SK-N-SH (cell line): ENCODE data around the gene MRPS26. TPM values are rescaled to one million over a fixed set of nuclear protein-coding genes. Genes with fewer than 3 reads are reported as not detected.

Experiments
- CTCF ChIA-PET: fragments of 300-600, 350-600 bp; formaldehyde crosslinking; extraction: SDS; loops from one replicate; lab custom pipeline; 2021; lab: Yijun Ruan, JAX
- POLR2A ChIA-PET: fragments of 350-600 bp; sonication (Branson Sonifier 250); formaldehyde crosslinking; extraction: SDS; loops from one replicate; lab custom pipeline; 2020; ENCODE audit warnings: antibody characterized with exemption, inconsistent platforms; lab: Yijun Ruan, JAX
- DNase-seq: peaks from one replicate; pipeline ENCODE4 v3.0.0; 2012
- H2AFZ ChIP-seq: fragments of 200-600 bp; sonication (generic); 2 replicates; pipeline ENCODE4 v1.8.1; 2016; ENCODE audit warnings: antibody characterized with exemption, mild to moderate bottlenecking, low read depth
- H3F3A ChIP-seq: fragments of 200-600 bp; sonication (generic); replicated peaks from 2 replicates; pipeline ENCODE3; 2016; ENCODE audit warnings: antibody characterized with exemption, mild to moderate bottlenecking; ENCODE audit not compliant: insufficient read depth
- H3K27ac ChIP-seq, 2 experiments: fragments of 200-500 bp in 1 of 2; fragments of 200-600 bp in 1 of 2; sonication (Bioruptor generic) in 1 of 2; sonication (generic), shearing (Covaris generic) in 1 of 2; 2 replicates each; pipeline versions ENCODE4 v1.5.1 to v1.6.1; 2014 to 2016; ENCODE audit warnings: low read depth in 2 of 2, inconsistent platforms in 1 of 2, low read length in 1 of 2, mild to moderate bottlenecking in 1 of 2, mixed read lengths in 1 of 2
- H3K27me3 ChIP-seq: fragments of 200-600 bp; sonication (generic), shearing (Covaris generic); 2 replicates; pipeline ENCODE4 v1.6.1; 2016; ENCODE audit warnings: mixed run types; ENCODE audit not compliant: insufficient read depth
- H3K36me3 ChIP-seq, 2 experiments: fragments of 200-500 bp in 1 of 2; fragments of 200-600 bp in 1 of 2; sonication (Bioruptor generic) in 1 of 2; sonication (generic) in 1 of 2; replicated peaks in 1 of 2; 2 replicates each; pipeline versions ENCODE3 to v1.5.1; 2014 to 2016; ENCODE audit warnings: low read length in 1 of 2, mild to moderate bottlenecking in 1 of 2; ENCODE audit not compliant: insufficient read depth in 2 of 2, control insufficient read depth in 1 of 2
- H3K4me1 ChIP-seq, 2 experiments: fragments of 200-500 bp in 1 of 2; fragments of 200-600 bp in 1 of 2; sonication (Bioruptor generic) in 1 of 2; sonication (generic), shearing (Covaris generic) in 1 of 2; 2 replicates each; pipeline versions ENCODE4 v1.5.1 to v1.6.1; 2014 to 2016; ENCODE audit warnings: low read depth in 1 of 2, low read length in 1 of 2, mixed run types in 1 of 2; ENCODE audit not compliant: insufficient read depth in 2 of 2, control insufficient read depth in 1 of 2
- H3K4me2 ChIP-seq: fragments of 200-600 bp; sonication (generic), shearing (Covaris generic); 2 replicates; pipeline ENCODE4 v1.6.1; 2017; ENCODE audit warnings: mixed run types
- H3K4me3 ChIP-seq, 2 experiments: fragments of 200-500 bp in 1 of 2; fragments of 200-600 bp in 1 of 2; sonication (Bioruptor generic) in 1 of 2; sonication (generic), shearing (Covaris generic) in 1 of 2; 2 replicates each; pipeline versions ENCODE4 v1.5.1 to v1.8.1; 2014 to 2016; ENCODE audit warnings: low read depth in 2 of 2, inconsistent platforms in 1 of 2, low read length in 1 of 2, mild to moderate bottlenecking in 1 of 2, mixed read lengths in 1 of 2, moderate library complexity in 1 of 2
- H3K79me2 ChIP-seq: fragments of 200-600 bp; sonication (generic); 2 replicates; pipeline ENCODE4 v1.8.1; 2017; ENCODE audit warnings: mild to moderate bottlenecking; ENCODE audit not compliant: insufficient read depth
- H3K9ac ChIP-seq: fragments of 200-600 bp; sonication (generic); 2 replicates; pipeline ENCODE4 v1.6.1; 2017; ENCODE audit warnings: mixed run types
- H3K9me2 ChIP-seq: fragments of 200-600 bp; sonication (generic); 2 replicates; pipeline ENCODE4 v1.6.1; 2017; ENCODE audit warnings: mixed run types
- H3K9me3 ChIP-seq: fragments of 200-600 bp; sonication (generic); 2 replicates; pipeline ENCODE4 v1.6.1; 2017; ENCODE audit warnings: mixed run types, mild to moderate bottlenecking, moderate library complexity
- H4K20me1 ChIP-seq: fragments of 200-600 bp; sonication (generic); 2 replicates; pipeline ENCODE4 v1.6.1; 2017; ENCODE audit warnings: mild to moderate bottlenecking, mixed run types; ENCODE audit not compliant: insufficient read depth
- CHD2 ChIP-seq: fragments of 150-350 bp; IDR thresholded peaks from 2 replicates; pipeline ENCODE4 v1.6.1; 2018; ENCODE audit warnings: low read length; ENCODE audit not compliant: partially characterized antibody
- ELF1 ChIP-seq: IDR thresholded peaks from 2 replicates; pipeline ENCODE4 v1.4.0; 2012
- FOSL2 ChIP-seq: IDR thresholded peaks from 2 replicates; pipeline ENCODE4 v1.4.0; 2012; ENCODE audit warnings: low read depth, mild to moderate bottlenecking, moderate library complexity, borderline replicate concordance
- GATA2 ChIP-seq: sonication (generic); formaldehyde crosslinking; IDR thresholded peaks from 2 replicates; pipeline ENCODE4 v1.5.0; 2020; ENCODE audit warnings: mild to moderate bottlenecking, missing genetic modification reagents
- IRF3 ChIP-seq: fragments of 150-350 bp; IDR thresholded peaks from 2 replicates; pipeline ENCODE4 v1.6.1; 2016; ENCODE audit warnings: mild to moderate bottlenecking, low read depth, low read length
- MAX ChIP-seq: IDR thresholded peaks from 2 replicates; pipeline ENCODE4 v1.4.0; 2012; ENCODE audit warnings: low read depth
- MEF2A ChIP-seq: IDR thresholded peaks from 2 replicates; pipeline ENCODE4 v1.4.0; 2012; ENCODE audit warnings: low read depth, borderline replicate concordance
- NRF1 ChIP-seq: IDR thresholded peaks from 2 replicates; pipeline ENCODE4 v1.6.1; 2012; ENCODE audit warnings: low read depth, mild to moderate bottlenecking, low read length
- RAD21 ChIP-seq: IDR thresholded peaks from 2 replicates; pipeline ENCODE4 v1.6.1; 2012; ENCODE audit warnings: mild to moderate bottlenecking, low read length
- RCOR1 ChIP-seq: fragments of 150-350 bp; IDR thresholded peaks from 2 replicates; pipeline ENCODE4 v1.6.1; 2017; ENCODE audit warnings: antibody characterized with exemption, low read length
- REST ChIP-seq: IDR thresholded peaks from 2 replicates; pipeline ENCODE4 v1.6.1; 2012; ENCODE audit warnings: mild to moderate bottlenecking, low read depth, low read length, moderate library complexity
- RFX5 ChIP-seq: IDR thresholded peaks from 2 replicates; pipeline ENCODE4 v1.6.1; 2012; ENCODE audit warnings: mild to moderate bottlenecking, improper control_type of control experiment, low read length
- RXRA ChIP-seq: IDR thresholded peaks from 2 replicates; pipeline ENCODE4 v1.4.0; 2012; ENCODE audit warnings: low read depth, mild to moderate bottlenecking, borderline replicate concordance
- SIN3A ChIP-seq: IDR thresholded peaks from 2 replicates; pipeline ENCODE4 v1.6.1; 2012; ENCODE audit warnings: low read depth, mild to moderate bottlenecking, low read length, moderate library complexity, borderline replicate concordance
- SMC3 ChIP-seq: IDR thresholded peaks from 2 replicates; pipeline ENCODE4 v1.6.1; 2012; ENCODE audit warnings: low read depth, low read length, improper control_type of control experiment
- TAF1 ChIP-seq: IDR thresholded peaks from 2 replicates; pipeline ENCODE4 v1.6.1; 2012; ENCODE audit warnings: low read depth, mild to moderate bottlenecking, low read length, moderate library complexity, borderline replicate concordance
- TCF12 ChIP-seq: IDR thresholded peaks from 2 replicates; pipeline ENCODE4 v1.4.0; 2012
- YY1 ChIP-seq: IDR thresholded peaks from 2 replicates; pipeline ENCODE4 v1.4.0; 2012; ENCODE audit warnings: low read depth, mild to moderate bottlenecking
- WGBS: methylation state at CpG from one replicate; pipeline ENCODE4 v1.1.6; 2017; ENCODE audit warnings: low lambda C conversion rate; 5-methylcytosine and 5-hydroxymethylcytosine counted together
- polyA plus RNA-seq, 3 experiments: library from polyadenylated mRNA; depleted of rRNA; stranded (reverse); fragments of >200 nt; gene quantifications; 2 replicates each; pipeline ENCODE4 v1.2.3, GENCODE V29; 2012
- TF ChIP-seq, protein P1 (sequence below): fragments of 150-350 bp; IDR thresholded peaks from 2 replicates; pipeline ENCODE4 v1.6.1; 2017; ENCODE audit warnings: antibody characterized with exemption, low read length, low read depth, borderline replicate concordance
- TF ChIP-seq, protein P2 (sequence below): IDR thresholded peaks from 2 replicates; pipeline ENCODE4 v1.4.0; 2012; ENCODE audit warnings: low read depth, borderline replicate concordance

MRPS26 gene
- polyA plus RNA-seq, 1 of the 3 experiments (the other 2 are of a cell fraction) = 152 TPM

DNA sequence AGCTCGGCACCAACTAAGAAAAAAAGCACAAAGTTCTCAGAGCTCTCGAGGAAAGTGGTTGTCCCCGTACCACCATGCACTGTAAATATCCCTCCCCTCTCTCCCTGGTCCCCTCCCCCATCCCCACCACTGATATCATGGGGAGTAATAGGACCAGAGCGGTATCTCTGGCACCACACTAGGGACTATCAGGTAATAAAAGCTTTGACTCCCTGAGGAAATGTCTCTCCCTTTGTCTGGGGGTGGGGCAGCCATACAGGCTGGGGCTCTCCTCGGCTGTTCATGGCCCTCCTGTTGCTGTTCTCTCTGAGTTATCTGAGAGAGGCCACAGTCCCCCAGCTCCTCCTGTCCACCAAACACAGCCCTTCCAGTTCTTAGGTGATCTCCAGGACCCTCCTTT is 7.4 kb upstream of the MRPS26 start:
- Histone ChIP-seq H3K27ac (no peak overlapping the region), H4K20me1 (no peaks in the 10 kb centered on the region), H3K79me2 (no peaks in the 10 kb centered on the region), H3K4me3 (no peak overlapping the region), H2AFZ (no peak overlapping the region), H3K4me2 (no peak overlapping the region), H3K9me2 (no peaks in the 10 kb centered on the region), H3K36me3 (peaks cover 18 to 62% of the 10 kb centered on the region in 2 experiments), H3F3A (no peaks in the 10 kb centered on the region), H3K9me3 (no peaks in the 10 kb centered on the region), H3K4me1 (peaks cover 0 to 5% of the 10 kb centered on the region in 2 experiments; a peak in 2 of 4 replicates), H3K27me3 (no peaks in the 10 kb centered on the region)
- 96% methylated on average over 5 of the region's 5 CpGs for WGBS
- ChIA-PET POLR2A (interaction anchor here (1.0 kb wide), 1 partner anchor 238 kb away, joined by 3 read pairs; the partner anchor contains the start of gene CPXM1), CTCF (no interaction called here)
- no peak for DNase-seq
- TF ChIP-seq CHD2 (no peak), SMC3 (no peak), RXRA (no peak), YY1 (no peak), TAF1 (no peak), SIN3A (no peak), TCF12 (no peak), RFX5 (no peak), RAD21 (no peak), ELF1 (no peak), RCOR1 (no peak), MAX (no peak), GATA2 (CRISPR knock-in tag) (no peak), NRF1 (no peak), REST (no peak), IRF3 (no peak), MEF2A (no peak), FOSL2 (no peak)
- TF ChIP-seq, protein P1, sequence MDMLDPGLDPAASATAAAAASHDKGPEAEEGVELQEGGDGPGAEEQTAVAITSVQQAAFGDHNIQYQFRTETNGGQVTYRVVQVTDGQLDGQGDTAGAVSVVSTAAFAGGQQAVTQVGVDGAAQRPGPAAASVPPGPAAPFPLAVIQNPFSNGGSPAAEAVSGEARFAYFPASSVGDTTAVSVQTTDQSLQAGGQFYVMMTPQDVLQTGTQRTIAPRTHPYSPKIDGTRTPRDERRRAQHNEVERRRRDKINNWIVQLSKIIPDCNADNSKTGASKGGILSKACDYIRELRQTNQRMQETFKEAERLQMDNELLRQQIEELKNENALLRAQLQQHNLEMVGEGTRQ = no peak
- TF ChIP-seq, protein P2, sequence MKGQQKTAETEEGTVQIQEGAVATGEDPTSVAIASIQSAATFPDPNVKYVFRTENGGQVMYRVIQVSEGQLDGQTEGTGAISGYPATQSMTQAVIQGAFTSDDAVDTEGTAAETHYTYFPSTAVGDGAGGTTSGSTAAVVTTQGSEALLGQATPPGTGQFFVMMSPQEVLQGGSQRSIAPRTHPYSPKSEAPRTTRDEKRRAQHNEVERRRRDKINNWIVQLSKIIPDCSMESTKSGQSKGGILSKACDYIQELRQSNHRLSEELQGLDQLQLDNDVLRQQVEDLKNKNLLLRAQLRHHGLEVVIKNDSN = no peak
- TF ChIP-seq, all 33 proteins: peak for 0
- H3K9ac ChIP-seq = no peak overlapping the region
